Measurements from ENCODE around the gene TRMT5.

DNA sequence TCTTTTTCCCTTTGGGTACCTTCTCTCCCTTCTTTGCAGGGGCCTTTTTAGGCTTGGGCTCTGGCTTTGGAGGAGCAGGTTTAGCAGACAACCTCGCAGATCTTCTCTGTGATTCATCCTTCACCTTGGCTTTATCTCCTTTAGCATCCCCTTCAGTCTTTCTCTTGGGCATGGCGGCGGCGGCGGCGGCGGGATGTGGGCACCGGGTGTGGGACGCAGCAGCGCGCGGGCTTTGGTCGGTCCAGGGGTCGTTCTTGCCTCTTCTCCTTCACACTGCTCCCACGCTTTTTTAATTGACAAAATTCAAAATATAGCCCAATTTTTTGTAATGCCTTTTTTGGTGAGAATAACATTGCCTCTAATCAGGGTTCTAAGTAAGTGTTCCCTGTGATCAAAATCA is 8.6 kb downstream of the TRMT5 start:
- TF ChIP-seq EZH2phosphoT487 (IDR thresholded peaks at IDR 0.05; ENCODE audit: borderline replicate concordance, low read depth, low read length) = no peak
- TF ChIP-seq, protein P1, sequence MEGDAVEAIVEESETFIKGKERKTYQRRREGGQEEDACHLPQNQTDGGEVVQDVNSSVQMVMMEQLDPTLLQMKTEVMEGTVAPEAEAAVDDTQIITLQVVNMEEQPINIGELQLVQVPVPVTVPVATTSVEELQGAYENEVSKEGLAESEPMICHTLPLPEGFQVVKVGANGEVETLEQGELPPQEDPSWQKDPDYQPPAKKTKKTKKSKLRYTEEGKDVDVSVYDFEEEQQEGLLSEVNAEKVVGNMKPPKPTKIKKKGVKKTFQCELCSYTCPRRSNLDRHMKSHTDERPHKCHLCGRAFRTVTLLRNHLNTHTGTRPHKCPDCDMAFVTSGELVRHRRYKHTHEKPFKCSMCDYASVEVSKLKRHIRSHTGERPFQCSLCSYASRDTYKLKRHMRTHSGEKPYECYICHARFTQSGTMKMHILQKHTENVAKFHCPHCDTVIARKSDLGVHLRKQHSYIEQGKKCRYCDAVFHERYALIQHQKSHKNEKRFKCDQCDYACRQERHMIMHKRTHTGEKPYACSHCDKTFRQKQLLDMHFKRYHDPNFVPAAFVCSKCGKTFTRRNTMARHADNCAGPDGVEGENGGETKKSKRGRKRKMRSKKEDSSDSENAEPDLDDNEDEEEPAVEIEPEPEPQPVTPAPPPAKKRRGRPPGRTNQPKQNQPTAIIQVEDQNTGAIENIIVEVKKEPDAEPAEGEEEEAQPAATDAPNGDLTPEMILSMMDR (conservative IDR thresholded peaks at IDR 0.05; ENCODE audit: low read length) = no peak
